ES-I3 (cell line): ENCODE measurements around the gene THRAP3.
A peak's percentile ranks its signal among the peaks of the same experiment; 100 is the strongest.
"Not testable (repeated sequence)": the region's sequence is repeated elsewhere in the genome, so short reads cannot be mapped to it uniquely, and the experiment has no call there.

ENCODE experiments used
- H3K36me3 ChIP-seq: 2 replicates; pipeline ENCODE4 v1.6.1; 2013; ENCODE audit warnings: mild to moderate bottlenecking, low read length, control low read depth, moderate library complexity; ENCODE audit not compliant: insufficient read depth
- H3K4me1 ChIP-seq: 2 replicates; pipeline ENCODE4 v1.6.1; 2013; ENCODE audit warnings: mild to moderate bottlenecking, control low read depth, low read length; ENCODE audit not compliant: insufficient read depth
- H3K9ac ChIP-seq: 2 replicates; pipeline ENCODE4 v1.6.1; 2013; ENCODE audit warnings: low read depth, mild to moderate bottlenecking, low read length, moderate library complexity
- H3K9me3 ChIP-seq: 2 replicates; pipeline ENCODE4 v1.6.1; 2013; ENCODE audit warnings: mild to moderate bottlenecking, low read length, moderate library complexity; ENCODE audit not compliant: control insufficient read depth, insufficient read depth

The THRAP3 gene

DNA sequence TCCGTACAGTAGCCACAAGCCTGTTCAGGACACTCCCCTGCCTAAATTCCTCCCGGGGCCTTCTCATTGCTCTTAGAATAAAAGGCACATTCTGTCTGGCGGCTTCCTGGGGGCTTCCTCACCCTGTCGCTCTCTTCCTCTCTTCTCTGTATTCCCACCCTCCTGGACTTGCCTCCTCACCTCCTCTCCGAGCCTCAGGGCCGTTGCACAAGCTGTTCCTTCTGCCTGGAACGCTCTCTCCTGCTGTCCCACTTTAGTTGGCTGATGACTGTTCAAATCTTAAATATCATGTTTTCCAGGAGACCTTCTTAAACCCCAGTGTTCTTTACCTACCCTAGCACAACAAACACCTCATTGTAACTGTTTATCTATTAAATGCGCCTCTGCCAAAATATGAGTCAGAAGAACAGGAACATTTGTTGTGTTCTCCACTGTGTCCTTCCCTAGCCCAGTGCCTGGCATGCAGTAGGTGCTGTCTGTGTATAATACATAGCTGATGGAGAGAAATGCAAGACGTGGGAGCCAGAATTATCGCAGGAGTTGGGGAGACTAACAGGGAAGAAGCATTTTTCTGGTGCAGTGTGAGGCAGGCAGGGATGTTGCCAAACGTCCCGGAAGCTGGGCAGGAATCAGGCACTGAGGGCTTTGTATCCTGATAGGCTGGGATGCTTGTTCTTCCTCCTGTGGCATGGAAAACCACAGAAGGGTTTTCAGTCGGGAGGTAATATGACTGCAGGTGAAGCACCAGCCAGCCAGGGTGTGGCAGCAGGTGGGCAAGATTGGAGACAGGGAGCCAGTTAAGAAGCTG, 24.1 kb upstream of the THRAP3 start:
- Histone ChIP-seq H3K9me3 (no peaks in the 10 kb centered on the region), H3K9ac (no peak overlapping the region), H3K4me1 (peaks cover 3% of the 10 kb centered on the region), H3K36me3 (no peaks in the 10 kb centered on the region)

GRCh38 chr1:36203027-36203553, 21.2 kb upstream of the THRAP3 start:
- Histone ChIP-seq H3K9ac (no peak overlapping the region), H3K36me3 (no peaks in the 10 kb centered on the region), H3K4me1 (peaks cover 3% of the 10 kb centered on the region), H3K9me3 (no peaks in the 10 kb centered on the region)

- no peaks in the 10 kb centered on the region for H3K36me3 ChIP-seq
- H3K4me1 ChIP-seq, result peaks cover 3% of the 10 kb centered on the region
- H3K9ac ChIP-seq, result no peak overlapping the region
- no peaks in the 10 kb centered on the region for H3K9me3 ChIP-seq
These were observed 20.5 kb upstream of the THRAP3 start for GRCh38 chr1:36203554-36204346.

DNA sequence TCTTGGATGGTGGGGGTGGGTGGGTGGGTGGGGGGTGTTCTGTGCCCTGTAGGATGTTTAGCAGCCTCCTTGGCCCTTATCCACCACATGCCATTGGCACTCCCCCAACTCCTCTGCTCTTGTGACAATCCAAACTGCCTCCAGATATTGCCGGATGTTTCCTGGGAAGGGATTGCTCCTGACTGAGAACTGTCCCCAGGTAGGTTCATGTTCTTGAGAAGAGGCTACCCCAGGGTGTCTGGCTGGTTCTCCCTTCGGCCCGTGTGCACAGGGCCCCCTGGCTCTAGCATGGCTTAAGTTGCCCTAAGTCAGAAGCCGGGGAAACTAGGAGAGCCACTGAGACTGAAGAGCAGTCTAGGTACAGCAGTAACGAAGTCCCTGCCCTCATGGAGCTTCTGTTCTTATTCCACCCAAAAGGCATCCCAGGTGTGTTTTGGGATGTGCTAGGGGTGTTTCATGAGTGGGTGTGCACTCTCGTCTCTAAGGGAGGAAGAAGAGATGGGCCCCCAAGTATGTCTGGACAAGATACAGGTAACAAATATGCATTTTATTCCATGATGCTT, 19.8 kb upstream of the THRAP3 start:
- no peak overlapping the region for H3K9ac ChIP-seq
- no peaks in the 10 kb centered on the region for H3K36me3 ChIP-seq
- peaks cover 3% of the 10 kb centered on the region for H3K4me1 ChIP-seq
- H3K9me3 ChIP-seq, result no peaks in the 10 kb centered on the region

DNA sequence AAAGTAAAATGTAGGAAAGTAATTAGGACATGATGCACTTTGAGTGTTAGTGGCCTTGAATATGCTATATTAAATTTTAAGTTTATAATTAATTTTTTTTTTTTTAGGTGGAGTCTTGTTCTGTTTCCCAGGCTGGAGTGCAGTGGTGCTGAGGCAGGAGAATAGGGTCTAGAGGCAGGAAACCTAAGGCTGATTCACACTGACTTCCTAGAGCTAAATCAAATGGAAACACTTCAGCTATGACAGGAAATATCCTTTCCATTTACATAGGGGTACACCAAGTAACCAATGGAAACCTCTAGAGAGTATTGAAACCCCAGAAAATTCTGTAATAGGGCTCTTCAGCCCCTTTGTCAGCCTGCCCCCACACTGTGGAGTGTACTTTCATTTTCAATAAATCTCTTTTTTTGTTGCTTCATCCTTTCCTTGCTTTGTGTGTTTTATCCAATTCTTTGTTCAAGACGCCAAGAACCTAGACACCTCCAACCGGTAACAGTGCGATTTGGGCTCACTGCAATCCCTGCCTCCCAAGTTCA, 17.9 kb upstream of the THRAP3 start:
- Histone ChIP-seq H3K36me3 (no peaks in the 10 kb centered on the region), H3K4me1 (peaks cover 3% of the 10 kb centered on the region), H3K9ac (no peak overlapping the region), H3K9me3 (no peaks in the 10 kb centered on the region)

GRCh38 chr1:36207339-36207738, 16.9 kb upstream of the THRAP3 start:
- Histone ChIP-seq H3K9ac (no peak overlapping the region), H3K9me3 (no peaks in the 10 kb centered on the region), H3K36me3 (no peaks in the 10 kb centered on the region), H3K4me1 (peaks cover 3% of the 10 kb centered on the region)

DNA sequence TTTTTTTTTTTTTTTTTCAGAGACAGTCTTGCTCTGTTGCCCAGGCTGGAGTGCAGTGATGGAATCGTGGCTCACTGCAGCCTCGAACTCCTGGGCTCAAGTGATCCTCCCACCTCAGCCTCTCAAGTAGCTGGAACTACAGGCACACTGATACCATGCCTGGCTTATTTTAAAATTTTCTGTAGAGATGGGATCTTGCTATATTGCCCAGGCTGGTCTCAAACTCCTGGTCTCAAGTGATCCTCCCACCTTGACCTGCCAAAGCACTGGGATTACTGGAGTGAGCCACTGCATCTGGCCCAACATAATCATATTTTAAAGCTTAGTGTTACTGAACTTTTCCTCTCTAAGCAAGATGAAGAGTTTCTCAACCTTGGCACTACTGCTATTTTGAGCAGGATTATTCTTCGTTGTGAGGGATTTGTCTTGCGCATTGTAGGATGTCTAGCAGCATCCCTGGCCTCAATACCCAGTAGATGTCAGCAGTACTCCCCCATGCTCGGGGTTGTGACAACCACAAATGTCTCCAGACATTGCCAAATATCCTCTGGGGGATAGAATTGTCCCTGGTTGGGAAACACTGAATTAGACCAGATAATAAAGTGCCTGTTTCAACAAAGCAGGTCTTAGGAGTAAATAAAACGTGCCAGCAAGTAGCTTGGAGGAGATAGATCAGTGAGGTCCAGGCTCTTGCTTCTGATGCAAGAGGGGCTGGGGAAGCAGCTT, 15.1 kb upstream of the THRAP3 start:
- Histone ChIP-seq H3K36me3 (no peaks in the 10 kb centered on the region), H3K9ac (no peak overlapping the region), H3K4me1 (no peaks in the 10 kb centered on the region; the same call in 1 of the 2 replicates), H3K9me3 (no peaks in the 10 kb centered on the region)

- H3K36me3 ChIP-seq, result no peaks in the 10 kb centered on the region
- H3K4me1 ChIP-seq, result no peaks in the 10 kb centered on the region; the same call in 1 of the 2 replicates
- no peaks in the 10 kb centered on the region for H3K9me3 ChIP-seq
- no peak overlapping the region for H3K9ac ChIP-seq
These were observed 12.9 kb upstream of the THRAP3 start for GRCh38 chr1:36211307-36211706.

- Histone ChIP-seq H3K9ac (no peak overlapping the region), H3K4me1 (no peaks in the 10 kb centered on the region; the same call in 1 of the 2 replicates), H3K36me3 (no peaks in the 10 kb centered on the region), H3K9me3 (no peaks in the 10 kb centered on the region)
These were observed 12.4 kb upstream of the THRAP3 start for GRCh38 chr1:36211841-36212240.

GRCh38 chr1:36212782-36213181, 11.5 kb upstream of the THRAP3 start:
- Histone ChIP-seq H3K9me3 (no peaks in the 10 kb centered on the region), H3K9ac (no peak overlapping the region), H3K4me1 (no peaks in the 10 kb centered on the region; the same call in 1 of the 2 replicates), H3K36me3 (no peaks in the 10 kb centered on the region)

GRCh38 chr1:36217670-36218069, 6.6 kb upstream of the THRAP3 start:
- no peaks in the 10 kb centered on the region for H3K4me1 ChIP-seq
- no peak overlapping the region for H3K9ac ChIP-seq

DNA sequence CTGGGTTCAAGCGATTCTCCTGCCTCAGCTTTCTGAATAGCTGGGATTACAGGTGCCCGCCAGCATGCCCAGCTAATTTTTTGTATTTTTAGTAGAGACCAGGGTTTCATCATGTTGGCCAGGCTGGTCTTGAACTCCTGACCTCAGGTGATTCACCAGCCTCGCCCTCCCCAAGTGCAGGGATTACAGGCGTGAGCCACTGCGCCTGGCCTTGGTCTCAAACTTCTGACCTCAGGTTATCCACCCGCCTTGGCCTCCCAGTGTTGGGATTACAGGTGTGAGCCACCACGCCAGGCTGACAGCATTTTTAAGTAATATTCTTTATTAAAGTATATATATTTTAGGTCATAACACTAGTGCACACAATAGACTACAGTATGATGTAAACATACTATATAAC, 2.3 kb upstream of the THRAP3 start:
- not testable (repeated sequence) for H3K4me1 ChIP-seq, H3K9ac ChIP-seq, H3K9me3 ChIP-seq, H3K36me3 ChIP-seq

More at GRCh38 chr1:36217670-36218069, 6.6 kb upstream of the THRAP3 start:
- H3K9me3 ChIP-seq, result no peaks in the 10 kb centered on the region
- H3K36me3 ChIP-seq, result no peaks in the 10 kb centered on the region; the same call in 1 of the 2 replicates

- Histone ChIP-seq H3K36me3 (peaks cover 4% of the 10 kb centered on the region; the same call in 1 of the 2 replicates), H3K9ac (peak overlapping the region; percentile 91), H3K4me1 (no peaks in the 10 kb centered on the region), H3K9me3 (no peaks in the 10 kb centered on the region)
These were observed 1.5 kb upstream of the THRAP3 start for GRCh38 chr1:36222481-36223380.
